Endothelial cell of umbilical vein (primary cell): Measurements from ENCODE around the gene MCF2L. TPM values are rescaled to one million over a fixed set of nuclear protein-coding genes. Genes with fewer than 3 reads are reported as not detected.

Experiments used
- BruUV-seq: library from RNA; stranded (reverse); fragments of 400-500 nt; replicated peaks from 2 replicates; lab custom pipeline; 2021; lab: Mats Ljungman, UMichigan
- CTCF ChIA-PET: fragments of 300-600, 350-600 bp; sonication (Branson Sonifier 250); formaldehyde crosslinking; loops from one replicate; lab custom pipeline; 2021; ENCODE audit warnings: antibody characterized with exemption, inconsistent platforms; lab: Charles Lee
- POLR2A ChIA-PET: fragments of 300-600, 350-600 bp; sonication (Branson Sonifier 250); formaldehyde crosslinking; loops from one replicate; lab custom pipeline; 2021; ENCODE audit warnings: antibody characterized with exemption, inconsistent platforms; lab: Charles Lee
- DNase-seq: peaks from one replicate; pipeline ENCODE4 v3.0.0-alpha.2; 2011; ENCODE audit warnings: low read depth, low spot score
- FAIRE-seq: peaks from 2 replicates; lab custom pipeline; 2011; peaks lifted over from hg19 to GRCh38; lab: Jason Lieb, UNC
- H2AFZ ChIP-seq: 2 replicates; pipeline ENCODE4 v1.6.0; 2012; ENCODE audit warnings: low read depth, low read length, control low read depth, inconsistent platforms
- H3K27ac ChIP-seq: 2 replicates; pipeline ENCODE4 v1.5.1; 2011; ENCODE audit warnings: low read depth, mild to moderate bottlenecking, control low read depth, low read length, moderate library complexity; ENCODE audit not compliant: insufficient read depth
- H3K27me3 ChIP-seq, 2 experiments: 2 replicates each; pipeline versions ENCODE4 v1.6.0 to v1.6.1; 2011; ENCODE audit warnings: low read length in 2 of 2, mixed read lengths in 1 of 2; ENCODE audit not compliant: control insufficient read depth in 2 of 2, insufficient read depth in 2 of 2
- H3K36me3 ChIP-seq, 2 experiments: 2 replicates in 1 of 2; 3 replicates in 1 of 2; pipeline ENCODE4 v1.5.1; 2011; ENCODE audit warnings: low read length in 2 of 2, mild to moderate bottlenecking in 1 of 2, moderate library complexity in 1 of 2; ENCODE audit not compliant: control insufficient read depth in 2 of 2, insufficient read depth in 2 of 2; ENCODE audit errors: extremely low read depth in 1 of 2
- H3K4me1 ChIP-seq: 3 replicates; pipeline ENCODE4 v1.5.1; 2011; ENCODE audit warnings: mild to moderate bottlenecking, low read length; ENCODE audit not compliant: control insufficient read depth, insufficient read depth; ENCODE audit errors: extremely low read depth
- H3K4me2 ChIP-seq: 2 replicates; pipeline ENCODE4 v1.6.1; 2011; ENCODE audit warnings: low read length, control low read depth, mixed read lengths; ENCODE audit not compliant: insufficient read depth
- H3K4me3 ChIP-seq, 3 experiments: fragments of 200-600 bp in 1 of 3; sonication (generic), shearing (Covaris generic) in 1 of 3; replicated peaks in 1 of 3; 2 replicates each; pipeline ENCODE4 v1.5.1; 2011 to 2016; ENCODE audit warnings: control low read depth in 3 of 3, low read length in 3 of 3, mild to moderate bottlenecking in 2 of 3, inconsistent platforms in 1 of 3, low read depth in 1 of 3, moderate library complexity in 1 of 3; ENCODE audit not compliant: insufficient read depth in 1 of 3
- H3K79me2 ChIP-seq: 2 replicates; pipeline ENCODE4 v1.6.0; 2012; ENCODE audit warnings: low read length, inconsistent platforms; ENCODE audit not compliant: control insufficient read depth, insufficient read depth
- H3K9ac ChIP-seq: replicated peaks from 2 replicates; pipeline ENCODE3; 2011; ENCODE audit warnings: low read length, control low read depth; ENCODE audit not compliant: insufficient read depth; ENCODE audit errors: extremely low read depth
- H3K9me1 ChIP-seq: replicated peaks from 3 replicates; pipeline ENCODE4 v1.6.0; 2011; ENCODE audit warnings: mild to moderate bottlenecking, low read length; ENCODE audit not compliant: control insufficient read depth, insufficient read depth; ENCODE audit errors: extremely low read depth
- H3K9me3 ChIP-seq: replicated peaks from 2 replicates; pipeline ENCODE4 v1.5.1; 2012; ENCODE audit warnings: low read length, inconsistent platforms; ENCODE audit not compliant: control insufficient read depth, insufficient read depth
- H4K20me1 ChIP-seq: replicated peaks from 2 replicates; pipeline ENCODE3; 2011; ENCODE audit warnings: mild to moderate bottlenecking, low read length; ENCODE audit not compliant: control insufficient read depth, insufficient read depth; ENCODE audit errors: extremely low read depth
- EZH2 ChIP-seq: IDR thresholded peaks from 2 replicates; pipeline ENCODE4 v1.6.1; 2012; ENCODE audit warnings: borderline replicate concordance, low read depth, mild to moderate bottlenecking, moderate library complexity, low read length, inconsistent platforms; ENCODE audit not compliant: severe bottlenecking
- JUN ChIP-seq: IDR thresholded peaks from 2 replicates; pipeline ENCODE4 v1.6.1; 2011; ENCODE audit warnings: borderline replicate concordance, low read depth; ENCODE audit not compliant: insufficient read length, insufficient read depth
- POLR2AphosphoS5 ChIP-seq: IDR thresholded peaks from 2 replicates; pipeline ENCODE4 v1.6.1; 2012; ENCODE audit warnings: low read depth, mild to moderate bottlenecking, control low read depth, low read length, moderate library complexity; ENCODE audit not compliant: insufficient read depth
- dilution Hi-C: fragments of 300-500 bp; cut with MboI; formaldehyde crosslinking; loops from one replicate; pipeline ENCODE4 v1.15.0; 2019; ENCODE audit warnings: low sequenced_read_pairs; ENCODE audit not compliant: extremely low pct_ligation_motif_present
- intact Hi-C: fragments of 100-400 bp; cut with micrococcal nuclease; formaldehyde crosslinking; loops from one replicate; pipeline ENCODE4 v1.10.0; 2022
- polyA plus RNA-seq, 4 experiments: library from polyadenylated mRNA; depleted of rRNA in 3 of 4; stranded (reverse) in 3 of 4; unstranded in 1 of 4; fragments of >200 nt; gene quantifications; 2 replicates each; pipeline versions ENCODE4 v1.2.1 to v1.2.3, GENCODE V29; 2011 to 2012; ENCODE audit warnings: missing spikeins in 1 of 4
- total RNA-seq: library from RNA; stranded (reverse); gene quantifications from 2 replicates; pipeline ENCODE4 v1.2.3, GENCODE V29; 2021
- TF ChIP-seq, protein P1 (sequence below), 2 donors: IDR thresholded peaks; 1 replicate in 1 of 2; 2 replicates in 1 of 2; pipeline ENCODE4 v1.5.1; 2011; ENCODE audit warnings: low read length in 2 of 2, mild to moderate bottlenecking in 2 of 2, moderate library complexity in 2 of 2, control low read depth in 1 of 2, inconsistent platforms in 1 of 2, low read depth in 1 of 2; ENCODE audit not compliant: insufficient read depth in 1 of 2; ENCODE audit errors: extremely low read depth in 1 of 2

The MCF2L gene
- total and polyA plus RNA-seq, 2 donors (not counting 3 experiments of a cell fraction or from before 2014, with no cell fraction given) = 0.33 to 0.58 TPM

DNA sequence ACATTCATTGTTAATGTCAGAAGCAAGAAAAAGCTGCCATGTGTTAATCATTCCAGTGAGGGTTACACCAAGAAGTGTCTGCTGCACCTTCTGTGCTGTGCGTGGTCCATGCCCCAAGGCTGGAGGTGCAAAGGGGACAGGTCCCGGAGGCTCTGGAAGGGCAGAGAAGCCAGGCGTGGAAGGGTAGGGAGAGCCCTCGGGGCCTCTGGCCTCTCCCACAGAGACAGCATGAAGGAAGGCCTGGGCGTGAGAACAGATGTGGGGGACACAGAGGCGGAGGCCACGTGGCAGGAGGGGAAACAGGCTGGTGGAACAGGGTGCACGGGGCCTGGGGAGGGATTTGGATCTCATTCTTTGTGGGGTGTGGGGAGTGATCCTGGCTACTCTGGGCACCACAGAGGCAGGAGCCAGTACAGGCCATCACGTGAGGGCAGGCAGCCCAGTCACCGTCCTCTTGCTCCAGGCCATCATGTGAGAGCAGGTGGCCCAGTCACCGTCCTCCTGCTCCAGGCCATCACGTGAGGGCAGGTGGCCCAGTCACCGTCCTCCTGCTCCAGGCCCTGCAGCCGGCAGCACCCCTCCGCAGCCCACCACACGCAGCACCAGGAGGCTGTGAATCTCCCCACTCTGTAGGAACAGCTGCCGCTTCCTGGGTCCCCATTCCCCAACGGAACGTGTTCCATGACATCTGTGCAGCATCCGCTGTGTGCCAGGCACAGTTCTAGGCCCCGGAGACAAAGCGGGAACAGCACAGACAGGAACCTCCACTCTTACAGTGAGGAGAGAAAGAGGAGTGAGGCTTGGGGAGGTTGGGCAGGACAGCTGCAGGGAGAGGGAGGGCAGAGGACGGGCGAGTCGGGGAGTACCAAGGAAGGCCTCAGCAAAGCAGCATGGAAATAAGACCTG is 126.4 kb downstream of the MCF2L start:
- H3K4me3 ChIP-seq = no peak overlapping the region
- no peaks in the 10 kb centered on the region for H3K4me1 ChIP-seq
- dilution Hi-C loops = no loop called here
- no peaks in the 10 kb centered on the region for H3K79me2 ChIP-seq
- H3K36me3 ChIP-seq = no peaks in the 10 kb centered on the region
- no peaks in the 10 kb centered on the region for H3K9me1 ChIP-seq
- DNase-seq (no peak), FAIRE-seq (no peak)
- POLR2A ChIA-PET = no interaction called here
- no peak overlapping the region for H3K4me2 ChIP-seq
- no TSS peak for BruUV-seq
- intact Hi-C loops = no loop called here
- no peaks in the 10 kb centered on the region for H4K20me1 ChIP-seq
- no peak overlapping the region for H2AFZ ChIP-seq
- no peak overlapping the region for H3K9ac ChIP-seq
- H3K9me3 ChIP-seq = no peaks in the 10 kb centered on the region
- CTCF ChIA-PET = no interaction called here
- TF ChIP-seq EZH2 (no peak), POLR2AphosphoS5 (no peak), JUN (no peak)
- TF ChIP-seq, protein P1, sequence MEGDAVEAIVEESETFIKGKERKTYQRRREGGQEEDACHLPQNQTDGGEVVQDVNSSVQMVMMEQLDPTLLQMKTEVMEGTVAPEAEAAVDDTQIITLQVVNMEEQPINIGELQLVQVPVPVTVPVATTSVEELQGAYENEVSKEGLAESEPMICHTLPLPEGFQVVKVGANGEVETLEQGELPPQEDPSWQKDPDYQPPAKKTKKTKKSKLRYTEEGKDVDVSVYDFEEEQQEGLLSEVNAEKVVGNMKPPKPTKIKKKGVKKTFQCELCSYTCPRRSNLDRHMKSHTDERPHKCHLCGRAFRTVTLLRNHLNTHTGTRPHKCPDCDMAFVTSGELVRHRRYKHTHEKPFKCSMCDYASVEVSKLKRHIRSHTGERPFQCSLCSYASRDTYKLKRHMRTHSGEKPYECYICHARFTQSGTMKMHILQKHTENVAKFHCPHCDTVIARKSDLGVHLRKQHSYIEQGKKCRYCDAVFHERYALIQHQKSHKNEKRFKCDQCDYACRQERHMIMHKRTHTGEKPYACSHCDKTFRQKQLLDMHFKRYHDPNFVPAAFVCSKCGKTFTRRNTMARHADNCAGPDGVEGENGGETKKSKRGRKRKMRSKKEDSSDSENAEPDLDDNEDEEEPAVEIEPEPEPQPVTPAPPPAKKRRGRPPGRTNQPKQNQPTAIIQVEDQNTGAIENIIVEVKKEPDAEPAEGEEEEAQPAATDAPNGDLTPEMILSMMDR (IDR thresholded peaks at IDR 0.05; ENCODE audit: extremely low read depth in 1 of 2, insufficient read depth in 1 of 2, low read depth in 1 of 2, low read length in 2 of 2) = no peak
- no peak overlapping the region for H3K27ac ChIP-seq
- no peaks in the 10 kb centered on the region for H3K27me3 ChIP-seq
